HEK293T (cell line): ENCODE results near the gene GFM2.
"Not testable (repeated sequence)": the region's sequence is repeated elsewhere in the genome, so short reads cannot be mapped to it uniquely, and the experiment has no call there.

Experiments
- CTBP1 ChIP-seq: fragments of 450-650 bp; IDR thresholded peaks from 2 replicates; pipeline ENCODE4 v1.6.1; 2016; ENCODE audit warnings: borderline replicate concordance
- HDGF ChIP-seq: fragments of 450-650 bp; IDR thresholded peaks from 2 replicates; pipeline ENCODE4 v1.6.1; 2017; ENCODE audit warnings: antibody characterized with exemption, borderline replicate concordance
- LEF1 ChIP-seq: fragments of 450-650 bp; IDR thresholded peaks from 2 replicates; pipeline ENCODE4 v1.6.1; 2017; ENCODE audit warnings: mild to moderate bottlenecking, borderline replicate concordance
- SP1 ChIP-seq: fragments of 450-650 bp; IDR thresholded peaks from 2 replicates; pipeline ENCODE4 v1.6.1; 2017
- SUZ12 ChIP-seq: fragments of 450-650 bp; IDR thresholded peaks from 2 replicates; pipeline ENCODE4 v1.6.1; 2016; ENCODE audit warnings: mild to moderate bottlenecking

DNA sequence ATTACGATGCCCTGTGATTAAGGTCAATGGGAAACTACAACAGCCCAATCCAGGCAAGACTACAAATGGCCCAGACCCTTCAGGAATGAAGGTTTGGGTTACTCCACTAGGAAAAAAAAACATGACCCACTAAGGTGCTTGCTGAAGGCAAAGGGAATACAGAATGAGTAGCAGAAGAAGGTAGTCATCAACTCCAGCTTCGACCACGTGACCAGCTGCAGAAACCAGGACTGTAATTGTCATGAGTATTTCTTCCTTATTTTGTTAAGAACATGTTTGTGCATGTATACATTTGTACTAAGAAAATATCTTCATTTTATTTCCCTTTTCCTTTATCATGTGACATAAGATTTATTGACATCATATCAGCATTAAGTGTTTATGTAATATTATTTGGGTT is 24.8 kb upstream of the GFM2 start:
- not testable (repeated sequence) for TF ChIP-seq HDGF, SUZ12, SP1, CTBP1, LEF1
